ENCODE results near the gene RUBCN. TPM values are rescaled to one million over a fixed set of nuclear protein-coding genes. Genes with fewer than 3 reads are reported as not detected.

RUBCN gene
- total and polyA plus RNA-seq, 8 donors: 12.3 to 33.0 (median 14.5) TPM

DNA sequence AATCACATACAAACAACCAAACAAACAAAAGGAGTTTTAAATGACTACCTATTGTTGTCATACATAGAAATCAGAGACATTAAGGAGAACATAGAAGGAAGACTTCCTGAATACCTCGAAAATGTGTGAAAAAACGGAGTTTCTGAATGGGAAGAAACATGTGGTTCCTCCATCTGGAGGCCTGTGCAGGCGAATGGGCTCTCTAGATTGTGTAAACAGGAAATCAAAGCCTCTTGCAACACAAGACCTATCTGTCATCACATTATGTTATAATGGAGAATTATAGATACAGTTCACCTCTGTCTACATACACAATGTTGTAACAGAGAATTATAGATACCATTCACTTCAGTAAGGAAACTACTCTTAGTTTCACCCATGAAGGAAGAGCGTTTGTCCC, 44.1 kb downstream of the RUBCN start:
- no peak for DNase-seq
- intact Hi-C loops (cut with DNase I): no loop called here
- Histone ChIP-seq H3K4me3 (no peak overlapping the region), H3K9me3 (no peaks in the 10 kb centered on the region), H3K36me3 (peaks cover 0 to 97% of the 10 kb centered on the region in 2 donors), H3K4me1 (peaks cover 0 to 5% of the 10 kb centered on the region in 2 donors), H3K27ac (no peak overlapping the region), H3K27me3 (no peaks in the 10 kb centered on the region)
- TF ChIP-seq, protein P1, sequence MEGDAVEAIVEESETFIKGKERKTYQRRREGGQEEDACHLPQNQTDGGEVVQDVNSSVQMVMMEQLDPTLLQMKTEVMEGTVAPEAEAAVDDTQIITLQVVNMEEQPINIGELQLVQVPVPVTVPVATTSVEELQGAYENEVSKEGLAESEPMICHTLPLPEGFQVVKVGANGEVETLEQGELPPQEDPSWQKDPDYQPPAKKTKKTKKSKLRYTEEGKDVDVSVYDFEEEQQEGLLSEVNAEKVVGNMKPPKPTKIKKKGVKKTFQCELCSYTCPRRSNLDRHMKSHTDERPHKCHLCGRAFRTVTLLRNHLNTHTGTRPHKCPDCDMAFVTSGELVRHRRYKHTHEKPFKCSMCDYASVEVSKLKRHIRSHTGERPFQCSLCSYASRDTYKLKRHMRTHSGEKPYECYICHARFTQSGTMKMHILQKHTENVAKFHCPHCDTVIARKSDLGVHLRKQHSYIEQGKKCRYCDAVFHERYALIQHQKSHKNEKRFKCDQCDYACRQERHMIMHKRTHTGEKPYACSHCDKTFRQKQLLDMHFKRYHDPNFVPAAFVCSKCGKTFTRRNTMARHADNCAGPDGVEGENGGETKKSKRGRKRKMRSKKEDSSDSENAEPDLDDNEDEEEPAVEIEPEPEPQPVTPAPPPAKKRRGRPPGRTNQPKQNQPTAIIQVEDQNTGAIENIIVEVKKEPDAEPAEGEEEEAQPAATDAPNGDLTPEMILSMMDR (IDR thresholded peaks at IDR 0.05): no peak
- no peak for ATAC-seq

DNA sequence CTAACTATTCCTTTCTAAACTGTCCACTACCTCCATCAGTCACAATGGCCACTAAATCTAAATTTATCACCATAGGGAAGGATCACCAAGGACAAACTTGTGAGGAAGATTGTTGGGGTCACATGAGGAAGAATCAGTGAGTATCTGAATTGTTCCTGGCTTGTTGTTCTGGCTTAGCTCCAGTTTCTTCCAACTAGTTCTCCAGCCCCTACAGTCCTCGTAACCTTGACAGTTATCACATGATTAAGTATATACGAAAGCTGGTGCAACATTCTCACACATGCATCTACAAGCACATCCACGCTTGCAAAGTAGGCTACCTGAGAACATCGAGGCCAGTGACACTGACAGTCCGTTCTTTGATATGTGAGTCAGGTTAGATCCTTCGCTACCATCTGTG, 46.0 kb downstream of the RUBCN start:
- intact Hi-C loops (cut with DNase I): no loop called here
- H3K27ac ChIP-seq: no peak overlapping the region
- H3K4me1 ChIP-seq: peaks cover 0 to 5% of the 10 kb centered on the region in 2 donors
- no peaks in the 10 kb centered on the region for H3K9me3 ChIP-seq
- H3K4me3 ChIP-seq: no peak overlapping the region
- DNase-seq (no peak), ATAC-seq (no peak)
- no peaks in the 10 kb centered on the region for H3K27me3 ChIP-seq
- TF ChIP-seq, protein P1 (IDR thresholded peaks at IDR 0.05): no peak
- peaks cover 0 to 89% of the 10 kb centered on the region in 2 donors for H3K36me3 ChIP-seq

DNA sequence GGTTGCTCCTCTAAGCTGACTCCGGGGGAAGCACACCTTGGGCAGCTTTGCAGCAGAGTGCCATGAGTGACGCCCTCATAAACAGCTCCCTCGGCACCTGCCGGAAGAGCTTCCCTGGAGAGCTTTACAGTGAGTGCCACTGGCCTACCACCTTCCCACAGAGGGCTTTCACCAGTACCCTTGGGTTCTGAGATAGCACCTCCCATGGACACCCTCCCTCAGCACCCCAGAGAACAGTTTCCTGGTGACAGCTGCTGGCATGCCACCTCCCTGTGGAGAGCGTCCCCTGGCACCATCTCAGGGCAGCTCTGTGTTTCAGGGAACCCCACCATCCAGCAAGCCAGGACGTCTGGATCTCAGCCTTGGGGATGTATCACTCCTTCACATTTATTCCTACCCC, 49.1 kb downstream of the RUBCN start:
- Histone ChIP-seq H3K27ac (no peak overlapping the region), H3K27me3 (no peaks in the 10 kb centered on the region), H3K4me3 (no peak overlapping the region), H3K4me1 (no peaks in the 10 kb centered on the region), H3K9me3 (no peaks in the 10 kb centered on the region), H3K36me3 (peaks cover 0 to 76% of the 10 kb centered on the region in 2 donors)
- ATAC-seq (no peak), DNase-seq (no peak)
- TF ChIP-seq, protein P1 (IDR thresholded peaks at IDR 0.05): no peak
- intact Hi-C loops (cut with DNase I): no loop called here

DNA sequence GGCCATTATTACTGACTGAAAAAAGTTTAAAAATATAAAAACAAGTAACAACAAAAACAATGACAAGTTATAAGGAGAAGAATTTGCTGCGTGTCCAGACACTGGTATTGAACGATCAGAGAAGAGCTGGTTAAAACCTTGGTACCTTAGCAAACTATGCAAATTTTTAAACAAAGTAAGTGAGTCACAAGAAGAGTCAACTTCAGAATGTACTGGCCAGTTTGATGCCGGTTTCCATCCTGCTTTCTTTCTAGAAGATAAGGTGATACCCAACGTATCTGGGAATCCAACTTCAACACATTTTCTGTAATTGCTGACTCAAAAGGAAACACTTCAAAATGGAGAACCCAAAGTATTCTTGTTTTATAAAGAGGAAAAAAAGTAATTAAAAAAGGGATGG, 49.8 kb downstream of the RUBCN start:
- Histone ChIP-seq H3K36me3 (peaks cover 0 to 76% of the 10 kb centered on the region in 2 donors), H3K27me3 (no peaks in the 10 kb centered on the region), H3K9me3 (no peaks in the 10 kb centered on the region), H3K27ac (no peak overlapping the region), H3K4me3 (no peak overlapping the region), H3K4me1 (no peaks in the 10 kb centered on the region)
- no peak for ATAC-seq
- DNase-seq: no peak
- TF ChIP-seq, protein P1 (IDR thresholded peaks at IDR 0.05): no peak
- intact Hi-C loops (cut with DNase I): no loop called here

DNA sequence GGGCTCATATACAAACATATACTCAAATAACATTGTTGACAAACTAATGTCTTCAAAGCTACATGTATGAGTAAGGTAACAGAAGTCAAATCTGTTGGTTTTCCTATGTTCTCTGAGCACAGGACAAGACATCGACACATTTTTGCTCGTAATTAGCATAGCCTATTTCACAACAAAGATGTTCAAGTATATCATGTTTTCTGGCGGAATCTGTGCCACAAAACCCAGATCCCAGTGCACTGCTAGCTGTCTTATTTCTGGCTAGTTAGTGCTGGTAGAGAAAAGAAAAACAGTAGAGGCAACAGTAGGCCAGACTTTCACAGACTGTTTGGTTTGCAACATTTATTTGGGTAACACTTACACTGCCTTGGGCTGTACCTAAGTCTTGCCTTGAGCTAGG, 51.2 kb downstream of the RUBCN start:
- Histone ChIP-seq H3K27me3 (no peaks in the 10 kb centered on the region), H3K27ac (no peak overlapping the region), H3K9me3 (no peaks in the 10 kb centered on the region), H3K4me3 (no peak overlapping the region), H3K4me1 (no peaks in the 10 kb centered on the region), H3K36me3 (peaks cover 0 to 76% of the 10 kb centered on the region in 2 donors)
- TF ChIP-seq, protein P1 (IDR thresholded peaks at IDR 0.05): no peak
- ATAC-seq (no peak), DNase-seq (no peak)
- intact Hi-C loops (cut with DNase I): no loop called here

Measured in left lung (tissue), 10 donors.